Cardiac muscle cell (in vitro differentiated cells and primary cell): ENCODE data around the gene CORO1C. TPM values are rescaled to one million over a fixed set of nuclear protein-coding genes. Genes with fewer than 3 reads are reported as not detected.
A peak's percentile ranks its signal among the peaks of the same experiment; 100 is the strongest.

Experiments used
- DNase-seq, 2 donors: peaks; one replicate each; pipeline versions ENCODE4 v3.0.0 to v3.0.0-alpha.2; 2010 to 2017; ENCODE audit warnings: low read depth in 1 of 2, low spot score in 1 of 2
- H3K27ac ChIP-seq: fragments of 200-600 bp; sonication (generic); 2 replicates; pipeline ENCODE4 v1.5.1; 2016
- H3K27me3 ChIP-seq: fragments of 200-600 bp; sonication (generic); 2 replicates; pipeline ENCODE4 v1.6.0; 2016; ENCODE audit warnings: control low read depth
- H3K36me3 ChIP-seq: fragments of 200-600 bp; sonication (generic); 2 replicates; pipeline ENCODE4 v1.5.1; 2016; ENCODE audit warnings: control low read depth
- H3K4me1 ChIP-seq: fragments of 200-600 bp; sonication (generic); 2 replicates; pipeline ENCODE4 v1.8.1; 2017; ENCODE audit warnings: low read depth, mild to moderate bottlenecking, mixed run types
- H3K4me3 ChIP-seq: fragments of 200-600 bp; sonication (generic); 2 replicates; pipeline ENCODE4 v1.5.1; 2016; ENCODE audit warnings: mild to moderate bottlenecking
- H3K9me3 ChIP-seq: fragments of 200-600 bp; sonication (generic); 2 replicates; pipeline ENCODE4 v1.5.1; 2017; ENCODE audit warnings: low read depth, mild to moderate bottlenecking, control low read depth
- polyA plus RNA-seq: library from polyadenylated mRNA; unstranded; fragments of >200 nt; fragmentation: Nextera tagmentation; extraction: Ambion mirVana; gene quantifications from 2 replicates; pipeline ENCODE4 v1.2.1, GENCODE V29; 2016
- total RNA-seq: library from RNA; depleted of rRNA; stranded (reverse); fragments of >200 nt; gene quantifications from 2 replicates; pipeline ENCODE4 v1.2.3, GENCODE V29; 2016
- TF ChIP-seq, protein P1 (sequence below): IDR thresholded peaks from 2 replicates; pipeline ENCODE4 v1.5.1; 2012; ENCODE audit warnings: low read depth, mild to moderate bottlenecking, low read length

CORO1C gene
- total and polyA plus RNA-seq, 2 experiments from 2014 or later: 65.4 to 72.5 TPM

DNA sequence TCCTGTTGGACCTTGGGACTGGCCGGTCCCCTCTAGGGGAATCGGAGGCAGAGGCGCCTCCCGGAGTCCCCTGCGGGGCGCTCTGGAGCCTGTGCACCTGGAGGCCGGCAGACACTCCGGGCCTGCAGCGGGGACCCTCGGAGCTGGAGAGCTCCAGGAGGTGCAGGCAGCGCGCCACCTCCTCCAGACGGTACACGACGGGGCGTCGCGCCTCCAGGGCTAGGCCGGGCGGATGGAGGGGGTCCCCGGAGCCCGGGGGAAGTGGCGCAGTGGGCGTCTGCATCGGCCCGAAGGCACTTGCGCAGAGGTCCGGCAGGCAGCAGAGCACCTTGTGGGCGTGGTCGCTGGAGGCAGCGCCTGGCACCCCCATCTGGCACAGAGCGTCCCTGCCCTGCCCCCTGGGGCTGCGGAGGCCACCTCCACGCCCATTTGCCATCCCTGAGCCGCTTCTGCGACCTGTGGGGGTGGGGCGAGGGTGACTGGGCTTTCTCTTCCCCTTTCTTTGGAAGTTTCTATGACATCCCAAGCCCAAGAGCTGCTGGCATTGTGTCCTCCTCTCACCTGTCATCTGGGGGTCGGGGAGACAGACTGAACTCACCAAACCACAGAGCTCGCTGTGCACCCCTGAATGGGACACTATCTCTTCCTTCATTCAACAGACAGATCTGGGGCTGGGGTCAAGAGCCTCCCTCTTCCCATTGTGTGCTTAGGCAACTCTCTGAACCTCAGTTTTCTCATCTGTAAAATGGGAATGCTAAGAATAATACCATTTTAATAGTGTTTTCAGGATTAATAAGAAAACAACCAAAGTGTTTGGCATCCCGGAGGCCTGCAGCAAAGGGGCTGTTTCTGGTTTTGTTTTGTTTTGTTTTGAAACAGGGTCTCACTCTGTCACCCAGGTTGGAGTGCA lies 37.5 kb upstream of the CORO1C start:
- TF ChIP-seq, protein P1, sequence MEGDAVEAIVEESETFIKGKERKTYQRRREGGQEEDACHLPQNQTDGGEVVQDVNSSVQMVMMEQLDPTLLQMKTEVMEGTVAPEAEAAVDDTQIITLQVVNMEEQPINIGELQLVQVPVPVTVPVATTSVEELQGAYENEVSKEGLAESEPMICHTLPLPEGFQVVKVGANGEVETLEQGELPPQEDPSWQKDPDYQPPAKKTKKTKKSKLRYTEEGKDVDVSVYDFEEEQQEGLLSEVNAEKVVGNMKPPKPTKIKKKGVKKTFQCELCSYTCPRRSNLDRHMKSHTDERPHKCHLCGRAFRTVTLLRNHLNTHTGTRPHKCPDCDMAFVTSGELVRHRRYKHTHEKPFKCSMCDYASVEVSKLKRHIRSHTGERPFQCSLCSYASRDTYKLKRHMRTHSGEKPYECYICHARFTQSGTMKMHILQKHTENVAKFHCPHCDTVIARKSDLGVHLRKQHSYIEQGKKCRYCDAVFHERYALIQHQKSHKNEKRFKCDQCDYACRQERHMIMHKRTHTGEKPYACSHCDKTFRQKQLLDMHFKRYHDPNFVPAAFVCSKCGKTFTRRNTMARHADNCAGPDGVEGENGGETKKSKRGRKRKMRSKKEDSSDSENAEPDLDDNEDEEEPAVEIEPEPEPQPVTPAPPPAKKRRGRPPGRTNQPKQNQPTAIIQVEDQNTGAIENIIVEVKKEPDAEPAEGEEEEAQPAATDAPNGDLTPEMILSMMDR: peak; percentile 2
- Histone ChIP-seq H3K36me3 (no peaks in the 10 kb centered on the region), H3K27ac (no peak overlapping the region), H3K27me3 (no peaks in the 10 kb centered on the region), H3K4me3 (peak overlapping the region; percentile 14), H3K9me3 (no peaks in the 10 kb centered on the region), H3K4me1 (no peaks in the 10 kb centered on the region)
- peak in 1 of 2 donors; percentile 43 for DNase-seq

DNA sequence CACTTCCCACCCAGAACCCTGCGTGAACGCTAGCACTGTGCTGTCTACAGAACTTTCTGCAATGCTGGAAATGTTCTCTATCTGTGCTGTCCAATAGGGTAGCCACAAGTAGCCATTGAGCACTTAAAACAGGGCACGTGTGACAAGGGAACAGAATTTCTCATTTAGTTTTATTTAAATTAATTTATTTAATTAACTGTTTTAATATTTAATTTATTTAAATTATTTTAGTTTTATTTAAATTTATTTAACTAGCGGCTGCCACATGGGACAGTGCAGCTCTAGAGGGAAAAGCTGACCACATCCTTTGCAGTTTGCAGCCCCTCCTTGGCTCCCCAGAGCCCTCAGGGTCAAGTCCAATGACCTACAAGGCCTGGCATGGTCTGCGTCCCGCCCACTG lies 35.0 kb upstream of the CORO1C start:
- no peaks in the 10 kb centered on the region for H3K27me3 ChIP-seq
- TF ChIP-seq, protein P1: no peak
- no peaks in the 10 kb centered on the region for H3K36me3 ChIP-seq
- H3K4me3 ChIP-seq: no peak overlapping the region
- no peak overlapping the region for H3K27ac ChIP-seq
- DNase-seq: no peak
- H3K9me3 ChIP-seq: no peaks in the 10 kb centered on the region
- H3K4me1 ChIP-seq: no peaks in the 10 kb centered on the region

- no peaks in the 10 kb centered on the region for H3K27me3 ChIP-seq
- H3K36me3 ChIP-seq: no peaks in the 10 kb centered on the region
- H3K4me3 ChIP-seq: no peak overlapping the region
- no peak overlapping the region for H3K27ac ChIP-seq
- DNase-seq: no peak
- TF ChIP-seq, protein P1: no peak
- no peaks in the 10 kb centered on the region for H3K9me3 ChIP-seq
- no peaks in the 10 kb centered on the region for H3K4me1 ChIP-seq
Measured at GRCh38 chr12:108765289-108765764, 34.0 kb upstream of the CORO1C start.

DNA sequence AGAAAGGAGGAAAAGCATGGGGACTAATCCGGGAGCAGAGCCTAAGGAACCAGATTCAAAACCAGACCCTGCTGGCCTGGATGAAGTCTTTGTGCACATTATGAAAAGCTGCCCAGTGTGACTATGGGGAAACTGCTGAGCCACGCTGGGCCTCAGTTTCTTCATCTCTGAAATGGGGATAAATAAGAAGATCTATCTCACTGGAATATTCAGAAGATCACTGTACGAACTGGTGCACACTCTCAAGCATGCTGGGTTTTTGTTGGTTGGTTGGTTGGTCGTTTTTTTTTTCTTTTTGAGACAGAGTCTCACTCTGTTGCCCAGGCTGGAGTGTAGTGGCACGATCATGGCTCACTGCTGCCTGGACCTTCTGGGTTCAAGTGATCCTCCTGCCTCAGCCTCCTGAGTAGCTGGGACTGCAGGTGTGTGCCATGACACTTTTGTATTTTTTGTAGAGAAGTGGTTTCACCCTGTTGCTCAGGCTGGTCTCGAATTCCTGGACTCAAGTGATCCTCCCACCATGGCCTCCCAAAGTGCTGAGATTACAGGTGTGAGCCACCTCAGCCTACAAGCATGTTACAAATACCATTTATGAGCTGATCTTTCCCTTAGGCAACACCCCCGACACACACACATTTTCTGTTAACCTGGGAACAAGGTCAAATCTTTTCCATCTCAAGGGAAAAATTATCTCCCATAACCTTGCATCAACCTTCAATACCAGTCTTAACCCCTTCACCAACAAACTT lies 33.4 kb upstream of the CORO1C start:
- Histone ChIP-seq H3K36me3 (no peaks in the 10 kb centered on the region), H3K27ac (no peak overlapping the region), H3K27me3 (no peaks in the 10 kb centered on the region), H3K9me3 (no peaks in the 10 kb centered on the region), H3K4me3 (no peak overlapping the region), H3K4me1 (no peaks in the 10 kb centered on the region)
- TF ChIP-seq, protein P1: no peak
- no peak for DNase-seq

DNA sequence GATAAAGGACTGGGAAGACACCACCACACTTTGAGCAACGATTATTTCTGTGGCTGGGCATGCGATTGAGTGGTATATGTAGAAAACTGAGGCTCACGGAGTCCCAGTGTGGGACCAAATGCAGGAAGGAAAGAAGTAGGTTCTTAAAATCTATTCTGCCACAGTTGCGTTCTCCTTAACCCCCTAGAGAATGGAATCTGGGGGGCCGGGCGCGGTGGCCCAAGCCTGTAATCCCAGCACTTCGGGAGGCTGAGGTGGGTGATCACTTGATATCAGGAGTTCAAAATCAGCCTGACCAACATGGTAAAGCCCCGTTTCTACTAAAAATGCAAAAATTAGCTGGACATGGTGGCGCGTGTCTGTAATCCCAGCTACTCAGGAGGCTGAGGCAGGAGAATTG lies 29.9 kb upstream of the CORO1C start:
- no peaks in the 10 kb centered on the region for H3K4me1 ChIP-seq
- H3K4me3 ChIP-seq: no peak overlapping the region
- TF ChIP-seq, protein P1: no peak
- H3K36me3 ChIP-seq: no peaks in the 10 kb centered on the region
- no peaks in the 10 kb centered on the region for H3K9me3 ChIP-seq
- DNase-seq: no peak
- H3K27me3 ChIP-seq: no peaks in the 10 kb centered on the region
- H3K27ac ChIP-seq: no peak overlapping the region
